Endothelial cell of umbilical vein (primary cell): ENCODE data around the gene NDC80. TPM values are rescaled to one million over a fixed set of nuclear protein-coding genes. Genes with fewer than 3 reads are reported as not detected.

ENCODE experiments used
- BruUV-seq: library from RNA; stranded (reverse); fragments of 400-500 nt; replicated peaks from 2 replicates; lab custom pipeline; 2021; lab: Mats Ljungman, UMichigan
- CTCF ChIA-PET: fragments of 300-600, 350-600 bp; sonication (Branson Sonifier 250); formaldehyde crosslinking; loops from one replicate; lab custom pipeline; 2021; ENCODE audit warnings: antibody characterized with exemption, inconsistent platforms; lab: Charles Lee
- POLR2A ChIA-PET: fragments of 300-600, 350-600 bp; sonication (Branson Sonifier 250); formaldehyde crosslinking; loops from one replicate; lab custom pipeline; 2021; ENCODE audit warnings: antibody characterized with exemption, inconsistent platforms; lab: Charles Lee
- DNase-seq: peaks from one replicate; pipeline ENCODE4 v3.0.0-alpha.2; 2011; ENCODE audit warnings: low read depth, low spot score
- FAIRE-seq: peaks from 2 replicates; lab custom pipeline; 2011; peaks lifted over from hg19 to GRCh38; lab: Jason Lieb, UNC
- H2AFZ ChIP-seq: 2 replicates; pipeline ENCODE4 v1.6.0; 2012; ENCODE audit warnings: low read depth, low read length, control low read depth, inconsistent platforms
- H3K27ac ChIP-seq: 2 replicates; pipeline ENCODE4 v1.5.1; 2011; ENCODE audit warnings: low read depth, mild to moderate bottlenecking, control low read depth, low read length, moderate library complexity; ENCODE audit not compliant: insufficient read depth
- H3K27me3 ChIP-seq, 2 experiments: 2 replicates each; pipeline versions ENCODE4 v1.6.0 to v1.6.1; 2011; ENCODE audit warnings: low read length in 2 of 2, mixed read lengths in 1 of 2; ENCODE audit not compliant: control insufficient read depth in 2 of 2, insufficient read depth in 2 of 2
- H3K36me3 ChIP-seq, 2 experiments: 2 replicates in 1 of 2; 3 replicates in 1 of 2; pipeline ENCODE4 v1.5.1; 2011; ENCODE audit warnings: low read length in 2 of 2, mild to moderate bottlenecking in 1 of 2, moderate library complexity in 1 of 2; ENCODE audit not compliant: control insufficient read depth in 2 of 2, insufficient read depth in 2 of 2; ENCODE audit errors: extremely low read depth in 1 of 2
- H3K4me1 ChIP-seq: 3 replicates; pipeline ENCODE4 v1.5.1; 2011; ENCODE audit warnings: mild to moderate bottlenecking, low read length; ENCODE audit not compliant: control insufficient read depth, insufficient read depth; ENCODE audit errors: extremely low read depth
- H3K4me2 ChIP-seq: 2 replicates; pipeline ENCODE4 v1.6.1; 2011; ENCODE audit warnings: low read length, control low read depth, mixed read lengths; ENCODE audit not compliant: insufficient read depth
- H3K4me3 ChIP-seq, 3 experiments: fragments of 200-600 bp in 1 of 3; sonication (generic), shearing (Covaris generic) in 1 of 3; replicated peaks in 1 of 3; 2 replicates each; pipeline ENCODE4 v1.5.1; 2011 to 2016; ENCODE audit warnings: control low read depth in 3 of 3, low read length in 3 of 3, mild to moderate bottlenecking in 2 of 3, inconsistent platforms in 1 of 3, low read depth in 1 of 3, moderate library complexity in 1 of 3; ENCODE audit not compliant: insufficient read depth in 1 of 3
- H3K79me2 ChIP-seq: 2 replicates; pipeline ENCODE4 v1.6.0; 2012; ENCODE audit warnings: low read length, inconsistent platforms; ENCODE audit not compliant: control insufficient read depth, insufficient read depth
- H3K9ac ChIP-seq: replicated peaks from 2 replicates; pipeline ENCODE3; 2011; ENCODE audit warnings: low read length, control low read depth; ENCODE audit not compliant: insufficient read depth; ENCODE audit errors: extremely low read depth
- H3K9me1 ChIP-seq: replicated peaks from 3 replicates; pipeline ENCODE4 v1.6.0; 2011; ENCODE audit warnings: mild to moderate bottlenecking, low read length; ENCODE audit not compliant: control insufficient read depth, insufficient read depth; ENCODE audit errors: extremely low read depth
- H3K9me3 ChIP-seq: replicated peaks from 2 replicates; pipeline ENCODE4 v1.5.1; 2012; ENCODE audit warnings: low read length, inconsistent platforms; ENCODE audit not compliant: control insufficient read depth, insufficient read depth
- H4K20me1 ChIP-seq: replicated peaks from 2 replicates; pipeline ENCODE3; 2011; ENCODE audit warnings: mild to moderate bottlenecking, low read length; ENCODE audit not compliant: control insufficient read depth, insufficient read depth; ENCODE audit errors: extremely low read depth
- CTCF ChIP-seq, 2 donors: IDR thresholded peaks; 1 replicate in 1 of 2; 2 replicates in 1 of 2; pipeline ENCODE4 v1.5.1; 2011; ENCODE audit warnings: low read length in 2 of 2, mild to moderate bottlenecking in 2 of 2, moderate library complexity in 2 of 2, control low read depth in 1 of 2, inconsistent platforms in 1 of 2, low read depth in 1 of 2; ENCODE audit not compliant: insufficient read depth in 1 of 2; ENCODE audit errors: extremely low read depth in 1 of 2
- EZH2 ChIP-seq: IDR thresholded peaks from 2 replicates; pipeline ENCODE4 v1.6.1; 2012; ENCODE audit warnings: borderline replicate concordance, low read depth, mild to moderate bottlenecking, moderate library complexity, low read length, inconsistent platforms; ENCODE audit not compliant: severe bottlenecking
- FOS ChIP-seq: IDR thresholded peaks from 2 replicates; pipeline ENCODE4 v1.6.1; 2011; ENCODE audit warnings: mild to moderate bottlenecking, low read length, moderate library complexity, borderline replicate concordance; ENCODE audit not compliant: insufficient read depth
- GATA2 ChIP-seq: IDR thresholded peaks from 2 replicates; pipeline ENCODE4 v1.7.0; 2011; ENCODE audit warnings: low read depth, mild to moderate bottlenecking, moderate library complexity, mixed read lengths, low read length; ENCODE audit not compliant: insufficient read length, insufficient read depth
- JUN ChIP-seq: IDR thresholded peaks from 2 replicates; pipeline ENCODE4 v1.6.1; 2011; ENCODE audit warnings: borderline replicate concordance, low read depth; ENCODE audit not compliant: insufficient read length, insufficient read depth
- MAX ChIP-seq: IDR thresholded peaks from 2 replicates; pipeline ENCODE4 v1.6.1; 2011; ENCODE audit not compliant: insufficient read depth, insufficient read length
- MYC ChIP-seq: IDR thresholded peaks from one replicate; pipeline ENCODE4 v1.6.1; 2011; ENCODE audit warnings: mild to moderate bottlenecking, low read depth, low read length
- POLR2A ChIP-seq: IDR thresholded peaks from 2 replicates; pipeline ENCODE4 v1.6.1; 2012; ENCODE audit warnings: low read depth, mild to moderate bottlenecking, control low read depth, low read length
- POLR2AphosphoS5 ChIP-seq: IDR thresholded peaks from 2 replicates; pipeline ENCODE4 v1.6.1; 2012; ENCODE audit warnings: low read depth, mild to moderate bottlenecking, control low read depth, low read length, moderate library complexity; ENCODE audit not compliant: insufficient read depth
- dilution Hi-C: fragments of 300-500 bp; cut with MboI; formaldehyde crosslinking; loops from one replicate; pipeline ENCODE4 v1.15.0; 2019; ENCODE audit warnings: low sequenced_read_pairs; ENCODE audit not compliant: extremely low pct_ligation_motif_present
- intact Hi-C: fragments of 100-400 bp; cut with micrococcal nuclease; formaldehyde crosslinking; loops from one replicate; pipeline ENCODE4 v1.10.0; 2022
- polyA plus RNA-seq, 4 experiments: library from polyadenylated mRNA; depleted of rRNA in 3 of 4; stranded (reverse) in 3 of 4; unstranded in 1 of 4; fragments of >200 nt; gene quantifications; 2 replicates each; pipeline versions ENCODE4 v1.2.1 to v1.2.3, GENCODE V29; 2011 to 2012; ENCODE audit warnings: missing spikeins in 1 of 4
- total RNA-seq: library from RNA; stranded (reverse); gene quantifications from 2 replicates; pipeline ENCODE4 v1.2.3, GENCODE V29; 2021

The NDC80 gene
- total and polyA plus RNA-seq, 2 donors (not counting 3 experiments of a cell fraction or from before 2014, with no cell fraction given), result 6.2 to 43.2 TPM

GRCh38 chr18:2532797-2533196 is 38.6 kb upstream of the NDC80 start:
- intact Hi-C loops (no loop called here), dilution Hi-C loops (no loop called here)
- no peak overlapping the region for H3K4me3 ChIP-seq
- H3K9me3 ChIP-seq, result no peaks in the 10 kb centered on the region
- no peak overlapping the region for H3K9ac ChIP-seq
- ChIA-PET POLR2A (no interaction called here), CTCF (interaction anchor here (1.8 to 2.1 kb wide), 2 partner anchors 9 to 429 kb away, joined by 4 to 5 read pairs; no protein-coding TSS in a partner anchor)
- no peak overlapping the region for H2AFZ ChIP-seq
- H3K9me1 ChIP-seq, result no peaks in the 10 kb centered on the region
- TF ChIP-seq MYC (no peak), MAX (no peak), EZH2 (no peak), CTCF (IDR thresholded peaks at IDR 0.05; ENCODE audit: extremely low read depth in 1 of 2, insufficient read depth in 1 of 2, low read depth in 1 of 2, low read length in 2 of 2) (no peak), POLR2A (no peak), JUN (no peak), FOS (no peak), POLR2AphosphoS5 (no peak), GATA2 (no peak)
- no peak for DNase-seq
- no peaks in the 10 kb centered on the region for H4K20me1 ChIP-seq
- no TSS peak for BruUV-seq
- H3K79me2 ChIP-seq, result no peaks in the 10 kb centered on the region
- no peak overlapping the region for H3K4me2 ChIP-seq
- H3K27ac ChIP-seq, result no peak overlapping the region
- no peaks in the 10 kb centered on the region for H3K36me3 ChIP-seq
- H3K4me1 ChIP-seq, result no peaks in the 10 kb centered on the region
- H3K27me3 ChIP-seq, result no peaks in the 10 kb centered on the region
- FAIRE-seq, result no peak
